Kidney epithelial cell (primary cell): ENCODE measurements around the gene CLPX. TPM values are rescaled to one million over a fixed set of nuclear protein-coding genes. Genes with fewer than 3 reads are reported as not detected.

Experiments used
- DNase-seq: peaks from one replicate; pipeline ENCODE4 v3.0.0-alpha.2; 2010; ENCODE audit warnings: low read depth
- H3K27me3 ChIP-seq: 2 replicates; pipeline ENCODE4 v1.6.0; 2011; ENCODE audit warnings: low read length; ENCODE audit not compliant: control insufficient read depth, insufficient read depth
- H3K36me3 ChIP-seq: 2 replicates; pipeline ENCODE4 v1.5.1; 2011; ENCODE audit warnings: low read length; ENCODE audit not compliant: control insufficient read depth, insufficient read depth
- H3K4me3 ChIP-seq: 2 replicates; pipeline ENCODE4 v1.5.1; 2011; ENCODE audit warnings: low read depth, mild to moderate bottlenecking, control low read depth, low read length
- total RNA-seq: library from RNA; depleted of rRNA; stranded (reverse); fragments of >200 nt; gene quantifications from 2 replicates; pipeline ENCODE4 v1.2.3, GENCODE V29; 2015
- TF ChIP-seq, protein P1 (sequence below): IDR thresholded peaks from 2 replicates; pipeline ENCODE4 v1.5.1; 2011; ENCODE audit warnings: mild to moderate bottlenecking, moderate library complexity, low read length, control low read depth, inconsistent platforms; ENCODE audit not compliant: insufficient read depth, poor library complexity, severe bottlenecking

CLPX gene
- total RNA-seq, 1 donor from 2014 or later = 29.6 TPM

DNA sequence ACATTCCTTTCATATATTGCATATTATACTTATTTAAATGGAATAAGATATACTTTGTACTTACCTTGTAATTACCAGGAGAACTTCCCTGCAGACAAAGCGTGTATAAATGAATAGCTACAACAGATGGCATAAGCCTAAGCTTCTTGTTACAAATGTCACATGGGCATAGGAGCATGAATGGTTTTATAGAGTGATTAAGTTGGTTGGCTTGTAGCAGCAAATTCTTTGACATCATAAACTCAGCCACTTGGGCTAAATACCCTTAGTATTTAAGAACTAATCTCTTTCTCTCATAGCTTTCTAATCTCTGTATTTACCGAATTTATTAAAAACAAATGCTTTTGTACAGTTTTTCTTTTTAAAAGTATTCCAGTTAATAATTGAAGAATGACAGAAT, 70.1 kb downstream of the CLPX start, which contains the start of gene UBAP1L:
UBAP1L (minus strand) TSS at position 115 of the 400 bp plus-strand sequence. CDS start 8,985 bp downstream, outside the sequence.
- no peak for DNase-seq
- TF ChIP-seq, protein P1, sequence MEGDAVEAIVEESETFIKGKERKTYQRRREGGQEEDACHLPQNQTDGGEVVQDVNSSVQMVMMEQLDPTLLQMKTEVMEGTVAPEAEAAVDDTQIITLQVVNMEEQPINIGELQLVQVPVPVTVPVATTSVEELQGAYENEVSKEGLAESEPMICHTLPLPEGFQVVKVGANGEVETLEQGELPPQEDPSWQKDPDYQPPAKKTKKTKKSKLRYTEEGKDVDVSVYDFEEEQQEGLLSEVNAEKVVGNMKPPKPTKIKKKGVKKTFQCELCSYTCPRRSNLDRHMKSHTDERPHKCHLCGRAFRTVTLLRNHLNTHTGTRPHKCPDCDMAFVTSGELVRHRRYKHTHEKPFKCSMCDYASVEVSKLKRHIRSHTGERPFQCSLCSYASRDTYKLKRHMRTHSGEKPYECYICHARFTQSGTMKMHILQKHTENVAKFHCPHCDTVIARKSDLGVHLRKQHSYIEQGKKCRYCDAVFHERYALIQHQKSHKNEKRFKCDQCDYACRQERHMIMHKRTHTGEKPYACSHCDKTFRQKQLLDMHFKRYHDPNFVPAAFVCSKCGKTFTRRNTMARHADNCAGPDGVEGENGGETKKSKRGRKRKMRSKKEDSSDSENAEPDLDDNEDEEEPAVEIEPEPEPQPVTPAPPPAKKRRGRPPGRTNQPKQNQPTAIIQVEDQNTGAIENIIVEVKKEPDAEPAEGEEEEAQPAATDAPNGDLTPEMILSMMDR = no peak
- Histone ChIP-seq H3K27me3 (no peaks in the 10 kb centered on the region), H3K36me3 (peaks cover 2% of the 10 kb centered on the region), H3K4me3 (no peak within 1 kb of the TSS)

DNA sequence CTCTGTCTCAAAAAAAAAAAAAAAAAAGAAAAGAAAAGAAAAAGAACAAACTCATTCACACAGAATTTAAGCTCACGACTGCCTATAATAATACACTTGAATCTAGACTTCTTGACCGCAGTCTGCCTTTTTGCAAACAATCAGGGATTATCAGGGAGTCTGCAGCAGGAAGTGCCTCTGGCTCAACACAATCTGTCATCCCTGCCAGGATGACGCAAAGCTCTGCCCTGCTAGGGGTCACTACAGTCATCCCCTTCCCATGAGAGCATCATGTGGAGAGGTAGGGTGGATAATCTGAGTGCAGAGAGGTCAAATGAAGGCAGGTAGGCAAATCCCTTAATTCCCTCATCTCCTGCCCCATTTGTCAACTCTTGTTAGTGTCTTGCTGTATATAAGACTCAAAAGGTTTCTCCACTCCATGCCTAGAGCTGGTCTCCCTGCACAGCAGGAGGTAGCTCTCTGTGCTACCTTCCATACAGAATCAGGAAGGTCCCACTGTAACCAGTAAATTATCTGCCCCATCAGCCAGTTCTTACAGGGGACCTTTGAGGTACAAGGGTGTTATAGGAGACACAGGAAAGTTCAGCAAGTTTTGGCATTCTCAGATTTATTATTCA, 74.4 kb downstream of the CLPX start:
- Histone ChIP-seq H3K27me3 (no peaks in the 10 kb centered on the region), H3K36me3 (no peaks in the 10 kb centered on the region), H3K4me3 (no peak overlapping the region)
- DNase-seq = no peak
- TF ChIP-seq, protein P1 = no peak

DNA sequence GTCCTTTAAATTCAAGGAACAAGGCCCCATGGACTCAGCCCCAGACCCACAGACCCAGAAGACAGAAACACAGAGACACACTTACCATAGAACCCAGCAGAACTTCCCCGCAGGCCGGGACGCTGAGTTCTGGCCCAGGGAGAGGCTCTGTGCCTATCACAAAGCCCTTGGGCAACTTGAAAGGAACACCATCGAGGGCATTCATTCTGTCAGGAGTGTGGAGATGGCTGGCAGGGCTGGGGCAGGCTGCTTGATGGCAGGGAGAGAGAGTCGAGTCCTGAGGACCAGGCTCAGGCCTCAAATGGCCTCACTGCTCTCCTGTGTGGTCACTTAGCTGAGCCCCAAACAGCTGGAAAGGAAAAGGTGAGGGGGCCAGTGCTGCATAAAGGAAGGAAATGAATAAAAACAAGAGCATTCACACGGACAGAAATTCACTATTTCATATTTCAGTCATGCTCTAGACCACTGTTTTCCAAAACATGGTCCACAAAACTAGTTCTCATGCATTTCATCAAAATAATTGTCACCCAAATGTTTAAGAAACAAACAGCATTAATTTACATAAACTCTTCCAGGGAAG, 79.0 kb downstream of the CLPX start:
- H3K27me3 ChIP-seq = no peaks in the 10 kb centered on the region
- no peak overlapping the region for H3K4me3 ChIP-seq
- DNase-seq = no peak
- TF ChIP-seq, protein P1 = no peak
- no peaks in the 10 kb centered on the region for H3K36me3 ChIP-seq

DNA sequence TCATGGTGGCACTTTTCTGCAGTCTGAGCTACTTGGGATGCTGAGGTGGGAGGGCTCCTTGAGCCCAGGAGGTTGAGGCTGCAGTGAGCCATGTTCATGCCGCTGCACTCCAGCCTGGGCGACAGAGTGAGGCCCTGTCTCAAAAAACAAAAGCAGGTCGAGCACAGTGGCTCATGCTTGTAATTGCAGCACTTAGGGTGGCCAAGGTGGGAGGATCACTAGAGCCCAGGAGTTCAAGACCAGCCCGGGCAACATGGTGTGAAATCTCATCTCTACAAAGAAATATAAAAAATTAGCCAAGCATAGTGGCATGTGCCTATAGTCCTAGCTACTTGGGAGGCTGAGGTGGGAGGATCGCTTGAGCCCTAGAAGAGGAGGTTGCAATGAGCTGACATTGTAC, 80.1 kb downstream of the CLPX start:
- no peak for DNase-seq
- Histone ChIP-seq H3K36me3 (no peaks in the 10 kb centered on the region), H3K4me3 (no peak overlapping the region), H3K27me3 (no peaks in the 10 kb centered on the region)
- TF ChIP-seq, protein P1 = no peak

DNA sequence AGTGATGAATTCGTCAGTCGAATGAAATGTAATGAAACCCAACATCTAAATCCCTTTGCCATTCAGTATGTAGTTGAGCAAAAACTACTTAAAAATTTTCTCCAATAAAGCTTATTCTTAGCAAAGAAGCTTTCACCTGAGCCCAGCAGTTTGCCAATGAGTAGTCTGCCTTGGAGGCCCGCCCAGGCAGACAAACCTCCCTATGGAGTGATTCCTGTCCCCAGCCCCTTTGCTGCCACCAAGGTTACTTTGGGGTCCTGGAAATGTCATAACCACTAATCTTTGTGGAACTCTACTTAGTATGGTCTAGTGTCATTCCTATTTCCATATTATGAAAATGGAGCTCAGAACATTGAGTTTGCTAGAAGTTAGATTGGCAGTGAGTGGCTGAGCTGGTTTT, 82.2 kb downstream of the CLPX start:
- Histone ChIP-seq H3K4me3 (no peak overlapping the region), H3K27me3 (no peaks in the 10 kb centered on the region), H3K36me3 (peaks cover 4% of the 10 kb centered on the region)
- DNase-seq = no peak
- TF ChIP-seq, protein P1 = no peak
